T-helper 2 cell treated with Interferon-gamma antibody and Interleukin-4, amounts not matched to agents 100 ng/mL and 5 ng/mL, for 36 hours (primary cell): ENCODE results near the gene YY1AP1. TPM values are rescaled to one million over a fixed set of nuclear protein-coding genes. Genes with fewer than 3 reads are reported as not detected.
"Not testable (repeated sequence)": the region's sequence is repeated elsewhere in the genome, so short reads cannot be mapped to it uniquely, and the experiment has no call there.

ENCODE experiments used
- intact Hi-C: fragments of 100-400 bp; cut with micrococcal nuclease; formaldehyde crosslinking; loops from one replicate; pipeline ENCODE4 v1.15.1; 2023
- total RNA-seq: library from RNA; stranded (reverse); gene quantifications from 2 replicates; pipeline ENCODE4 v1.2.3, GENCODE V29; 2022

Gene YY1AP1
- total RNA-seq, 1 donor from 2014 or later = 76.2 TPM

DNA sequence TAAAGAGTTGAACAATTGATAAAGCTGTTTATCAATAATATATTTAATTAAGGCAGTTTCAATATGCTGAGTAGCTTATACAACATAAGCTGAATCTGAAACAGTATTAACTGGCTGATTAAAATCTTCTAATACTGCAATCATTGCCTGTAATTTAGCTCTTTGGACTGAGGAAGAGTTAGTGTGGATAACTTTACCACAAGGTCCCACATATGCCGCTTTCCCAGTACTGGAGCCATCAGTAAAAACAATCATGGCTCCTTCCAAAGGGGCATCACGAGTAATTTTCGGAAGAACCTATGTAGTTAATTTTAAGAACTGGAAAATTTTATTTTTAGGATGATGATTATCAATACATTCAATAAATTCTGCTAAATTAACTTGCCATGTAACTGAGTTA lies 7.0 kb upstream of the YY1AP1 start:
- intact Hi-C loops = no loop called here

DNA sequence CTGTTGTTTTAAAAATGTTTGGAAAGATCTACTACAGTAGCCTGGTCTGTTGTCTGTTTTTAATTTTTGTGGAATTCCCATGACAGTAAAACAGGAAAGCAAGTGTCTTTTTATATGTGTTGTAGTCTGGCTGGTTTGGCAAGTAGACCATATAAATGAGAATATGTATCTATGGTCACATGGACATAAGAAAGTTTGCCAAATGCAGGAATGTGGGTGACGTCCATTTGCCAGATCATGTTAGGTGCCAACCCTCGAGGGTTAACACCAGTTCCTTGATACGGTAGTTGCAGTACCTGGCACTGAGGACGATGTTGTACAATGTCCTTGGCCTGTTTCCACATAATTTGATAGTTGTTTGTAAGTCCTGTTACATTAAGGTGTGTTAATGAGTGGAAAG lies 6.5 kb upstream of the YY1AP1 start:
- intact Hi-C loops = no loop called here

GRCh38 chr1:155694167-155694566 lies 5.6 kb upstream of the YY1AP1 start:
- intact Hi-C loops = no loop called here

GRCh38 chr1:155691992-155692528 lies 3.5 kb upstream of the YY1AP1 start:
- intact Hi-C loops = no loop called here

GRCh38 chr1:155689081-155689607 lies 570 bp upstream of the YY1AP1 start, which contains the start of gene DAP3:
Gene DAP3, plus strand, starts transcription at chr1:155689091. Its CDS starts 20,689 bp downstream, at chr1:155709780.
- intact Hi-C loops = loop anchor here (2.0 to 5.0 kb wide), 2 partner anchors 126 to 367 kb away; partner anchors contain the start of genes ASH1L and RUSC1

DNA sequence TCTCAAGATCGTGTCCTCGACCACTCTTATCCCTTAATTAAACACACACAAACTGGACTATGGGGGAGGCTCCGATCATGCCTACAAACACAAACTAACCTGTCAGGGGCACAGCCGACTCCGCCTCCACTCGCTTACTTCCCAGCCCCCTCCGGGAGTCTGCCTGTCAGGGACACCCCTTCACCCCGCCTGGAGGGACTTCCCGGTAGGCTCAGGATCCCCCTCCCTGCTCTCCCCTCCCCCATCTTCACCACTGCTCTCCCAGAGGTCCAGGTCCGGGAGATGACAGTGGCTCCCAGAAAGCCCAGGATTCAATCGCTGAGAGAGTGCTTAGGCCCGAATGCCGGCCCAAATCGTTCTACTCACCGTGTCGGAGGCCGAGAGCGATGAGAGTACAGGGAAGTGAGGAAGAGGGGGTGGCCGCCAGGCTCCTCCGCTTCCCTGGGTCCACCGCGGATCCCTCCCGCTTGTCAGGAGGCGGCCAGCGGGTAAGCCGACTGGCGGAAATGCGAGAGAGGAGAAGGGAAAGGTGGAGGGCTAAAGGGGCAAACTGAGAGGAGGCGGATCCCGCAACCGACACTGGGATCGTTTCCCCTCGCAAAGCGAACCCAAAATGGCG lies 760 bp downstream of the YY1AP1 start:
- intact Hi-C loops = loop anchor here (1.0 to 5.0 kb wide), 4 partner anchors 57 to 366 kb away; partner anchors contain the start of genes ASH1L, RUSC1 and SYT11

DNA sequence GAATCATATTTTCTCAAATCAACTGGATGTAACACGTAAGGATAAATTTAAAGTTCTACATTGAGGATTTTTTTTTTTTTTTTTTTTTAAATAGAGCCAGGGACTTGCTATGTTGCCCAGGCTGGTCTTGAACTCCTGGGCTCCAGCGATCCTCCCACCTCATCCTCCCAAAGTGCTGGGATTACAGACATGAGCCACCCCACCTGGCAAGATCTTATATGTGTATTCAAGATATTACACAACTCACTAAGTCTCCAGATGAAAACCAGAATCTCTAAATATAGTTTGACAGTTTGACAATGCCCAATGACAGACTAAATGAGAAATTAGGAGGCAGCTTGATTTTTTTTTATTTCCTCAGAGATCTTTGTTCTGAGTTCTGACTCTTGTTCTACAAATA lies 6.8 kb downstream of the YY1AP1 start:
- intact Hi-C loops = no loop called here

DNA sequence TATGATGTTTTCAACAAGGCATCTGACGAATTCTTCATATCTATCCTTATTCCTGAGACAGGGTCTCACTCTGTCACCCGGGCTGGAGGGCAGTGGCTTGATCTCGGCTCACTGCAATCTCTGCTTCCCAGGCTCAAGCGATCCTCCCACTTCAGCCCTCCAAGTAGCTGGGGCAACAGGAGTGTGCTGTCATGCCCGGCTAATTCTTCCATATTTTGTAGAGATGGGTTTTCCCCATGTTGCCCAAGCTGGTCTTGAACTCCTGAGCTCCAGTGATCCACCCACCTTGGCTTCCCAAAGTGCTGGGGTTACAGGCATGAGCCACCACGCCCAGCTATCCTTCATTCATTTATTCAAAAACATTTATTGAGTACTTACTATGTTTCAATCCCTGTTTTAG lies 8.0 kb downstream of the YY1AP1 start:
- intact Hi-C loops = no loop called here

GRCh38 chr1:155678992-155679391 lies 9.6 kb downstream of the YY1AP1 start:
- intact Hi-C loops = not testable (repeated sequence)

- intact Hi-C loops = no loop called here
Observed at GRCh38 chr1:155678027-155678426, 10.5 kb downstream of the YY1AP1 start.

DNA sequence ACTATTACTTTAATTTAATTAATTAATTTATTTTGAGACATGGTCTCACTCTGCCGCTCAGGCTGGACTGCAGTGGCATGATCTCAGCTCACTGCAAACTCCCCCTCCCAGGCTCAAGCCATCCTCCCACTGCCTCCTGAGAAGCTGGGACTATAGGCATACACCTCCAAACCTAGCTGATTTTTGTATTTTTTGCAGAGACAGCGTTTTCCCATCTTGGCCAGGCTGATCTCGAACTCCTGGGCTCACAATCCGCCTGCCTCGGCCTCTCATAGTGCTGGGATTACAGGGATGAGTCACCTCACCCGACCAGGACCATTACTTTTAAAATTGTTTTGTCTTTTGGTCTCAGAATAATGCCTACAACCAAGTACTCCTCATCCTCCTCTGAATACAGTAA lies 15.6 kb downstream of the YY1AP1 start:
- intact Hi-C loops = no loop called here

DNA sequence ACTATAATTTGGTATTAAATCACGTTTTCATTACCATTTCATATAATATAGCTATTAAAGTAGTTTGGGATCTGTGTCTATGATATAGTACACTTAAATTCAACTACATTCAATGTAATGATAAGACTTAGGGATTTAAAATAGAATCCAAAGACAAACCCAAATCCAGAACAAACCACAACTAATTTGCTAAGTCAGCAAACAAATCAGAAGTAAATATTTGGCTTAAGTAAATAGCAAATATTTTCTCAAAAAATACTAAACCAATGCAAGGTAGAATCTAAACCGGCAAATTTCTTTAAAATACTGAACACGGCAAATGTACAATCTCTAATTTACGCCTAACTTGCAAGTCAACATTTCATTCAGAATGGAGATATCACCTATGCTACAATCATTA lies 16.8 kb downstream of the YY1AP1 start:
- intact Hi-C loops = no loop called here

- intact Hi-C loops = no loop called here
Observed at GRCh38 chr1:155669233-155670162, 19.1 kb downstream of the YY1AP1 start.

DNA sequence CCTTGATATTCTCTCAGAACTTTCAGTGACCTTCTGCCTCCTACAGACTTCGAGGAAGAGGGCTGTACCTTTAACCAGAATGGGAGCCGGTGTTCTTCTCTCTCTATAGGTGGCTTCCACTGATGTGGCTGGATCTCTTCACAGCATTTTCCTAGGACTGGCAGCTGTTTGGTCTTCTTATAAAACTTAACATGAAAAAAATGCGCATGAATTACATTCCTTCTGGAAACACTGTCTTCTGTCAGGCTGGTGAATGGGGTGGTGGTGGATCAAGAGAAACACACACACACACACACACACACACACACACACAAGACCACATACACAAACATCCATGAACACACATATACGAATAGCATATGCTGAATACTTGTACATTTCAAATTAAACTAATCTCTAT lies 27.3 kb downstream of the YY1AP1 start:
- intact Hi-C loops = not testable (repeated sequence)

DNA sequence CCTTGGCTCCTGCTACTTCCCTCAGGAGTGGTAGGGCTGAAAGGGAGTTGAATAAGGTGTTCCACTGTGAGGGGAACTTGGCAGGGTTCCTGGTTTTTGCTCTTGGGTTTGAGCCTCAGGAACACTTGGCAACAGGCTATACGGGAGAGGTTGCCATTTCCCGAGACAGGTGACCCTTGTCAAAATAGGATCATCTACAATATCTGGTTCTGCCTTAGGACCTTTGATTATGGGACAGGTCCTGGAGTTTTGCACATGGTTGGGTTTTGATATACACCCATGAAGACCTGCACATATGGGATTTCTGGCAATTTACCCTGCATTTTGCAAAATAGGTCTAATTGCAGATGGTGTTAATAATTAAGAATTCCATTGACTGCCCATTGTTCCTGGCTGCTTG lies 31.1 kb downstream of the YY1AP1 start:
- intact Hi-C loops = no loop called here

GRCh38 chr1:155652951-155653350 lies 35.6 kb downstream of the YY1AP1 start:
- intact Hi-C loops = no loop called here

DNA sequence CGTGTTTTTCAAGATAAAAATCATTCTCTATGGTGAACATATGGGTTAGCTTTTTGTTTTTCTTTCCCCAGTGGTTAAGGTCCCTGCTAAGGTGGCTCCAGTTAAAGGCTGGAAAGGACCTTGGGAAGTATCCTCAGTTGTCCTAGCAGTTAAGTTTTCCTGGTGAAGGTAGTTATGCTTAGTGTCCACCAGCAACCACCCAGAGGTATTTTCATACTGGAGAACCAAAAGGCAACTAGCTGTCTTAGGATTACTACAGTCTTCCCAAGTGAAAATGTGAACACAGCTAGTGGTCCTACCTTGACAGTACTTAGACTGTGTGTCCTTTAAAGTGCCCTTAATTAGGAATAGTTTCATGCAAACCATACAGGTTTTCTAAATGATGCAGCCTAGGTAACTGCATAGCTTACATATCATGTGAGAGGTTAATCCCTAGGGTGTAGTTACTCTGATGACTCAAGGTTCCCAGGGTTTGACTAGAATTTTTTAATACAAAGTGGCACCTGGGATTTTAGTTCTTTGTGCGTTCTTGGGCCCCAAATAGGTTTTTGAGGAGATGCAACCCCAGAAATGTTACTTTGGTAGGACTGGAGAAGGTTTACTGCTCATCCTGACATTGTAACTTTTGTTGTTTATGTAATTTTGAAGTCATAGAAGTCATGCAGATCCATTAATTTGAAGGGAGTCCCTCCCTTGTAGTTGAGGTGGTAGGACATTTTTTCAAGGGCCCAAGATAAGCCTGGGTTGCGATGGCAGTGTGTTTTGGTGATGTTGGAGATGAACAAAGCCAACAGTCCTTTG lies 36.5 kb downstream of the YY1AP1 start:
- intact Hi-C loops = no loop called here

- intact Hi-C loops = no loop called here
Observed at GRCh38 chr1:155650231-155650757, 38.3 kb downstream of the YY1AP1 start.

DNA sequence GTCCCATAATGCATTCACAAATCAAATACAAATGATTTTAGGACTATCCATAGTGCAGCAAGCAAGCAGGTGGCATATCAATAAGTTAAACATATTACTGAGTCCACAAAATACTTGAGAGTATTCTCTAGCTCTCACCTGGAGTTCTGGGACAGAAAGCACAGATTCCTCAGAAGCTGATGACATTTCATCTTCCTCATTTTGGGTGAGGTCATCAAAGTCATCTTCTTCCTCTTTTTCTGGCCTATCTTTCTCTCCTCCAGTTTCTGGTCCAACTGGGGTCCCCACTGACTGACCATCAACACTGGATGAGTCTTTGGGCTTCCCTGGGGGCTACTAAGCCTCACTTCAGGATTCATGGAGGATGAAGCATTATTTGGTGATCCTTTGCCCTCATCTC lies 38.9 kb downstream of the YY1AP1 start:
- intact Hi-C loops = no loop called here

GRCh38 chr1:155648207-155649147 lies 40.1 kb downstream of the YY1AP1 start:
- intact Hi-C loops = no loop called here
